GM23338 (cell line): Measurements from ENCODE around the gene COMMD7. TPM values are rescaled to one million over a fixed set of nuclear protein-coding genes. Genes with fewer than 3 reads are reported as not detected.

Experiments
- ATAC-seq: fragments of 200-7000 bp; cut with Tn5 transposase; 3 replicates; pipeline ENCODE4 v1.9.1; 2020
- DNase-seq: peaks from one replicate; pipeline ENCODE4 v3.0.0-alpha.2; 2015; ENCODE audit warnings: low spot score
- H2AFZ ChIP-seq: fragments of 200-600 bp; sonication (generic); 2 replicates; pipeline ENCODE4 v1.8.0; 2016; ENCODE audit warnings: antibody characterized with exemption, mild to moderate bottlenecking, moderate library complexity
- H3F3A ChIP-seq: fragments of 200-600 bp; sonication (generic); replicated peaks from 2 replicates; pipeline ENCODE4 v1.8.0; 2017; ENCODE audit warnings: antibody characterized with exemption, mixed run types, low read depth
- H3K27ac ChIP-seq: fragments of 200-600 bp; sonication (generic); 2 replicates; pipeline ENCODE4 v1.6.1; 2016; ENCODE audit warnings: low read depth
- H3K27me3 ChIP-seq: fragments of 200-600 bp; sonication (generic); 2 replicates; pipeline ENCODE4 v1.8.0; 2016; ENCODE audit warnings: mild to moderate bottlenecking, mixed run types, moderate library complexity; ENCODE audit not compliant: insufficient read depth
- H3K36me3 ChIP-seq: fragments of 200-600 bp; sonication (generic); 2 replicates; pipeline ENCODE4 v1.8.0; 2016; ENCODE audit warnings: mild to moderate bottlenecking; ENCODE audit not compliant: insufficient read depth
- H3K4me1 ChIP-seq: fragments of 200-600 bp; sonication (generic); 2 replicates; pipeline ENCODE4 v1.8.0; 2016; ENCODE audit warnings: mild to moderate bottlenecking, moderate library complexity; ENCODE audit not compliant: insufficient read depth
- H3K4me2 ChIP-seq: fragments of 200-600 bp; sonication (generic); 2 replicates; pipeline ENCODE4 v1.7.1; 2017; ENCODE audit warnings: mixed run types
- H3K4me3 ChIP-seq: fragments of 200-600 bp; sonication (generic); 2 replicates; pipeline ENCODE4 v1.6.1; 2016; ENCODE audit warnings: mixed run types
- H3K79me2 ChIP-seq: fragments of 200-600 bp; sonication (generic); replicated peaks from 2 replicates; pipeline ENCODE4 v1.8.0; 2017; ENCODE audit warnings: mild to moderate bottlenecking; ENCODE audit not compliant: insufficient read depth
- H3K9me2 ChIP-seq: fragments of 200-600 bp; sonication (generic); 2 replicates; pipeline ENCODE4 v1.8.0; 2017; ENCODE audit not compliant: insufficient read depth
- H4K20me1 ChIP-seq: fragments of 200-600 bp; sonication (generic); replicated peaks from 2 replicates; pipeline ENCODE4 v1.8.0; 2017; ENCODE audit warnings: mild to moderate bottlenecking; ENCODE audit not compliant: insufficient read depth
- H3K27ac Mint-ChIP-seq: 2 replicates; pipeline ENCODE4 v1.8.0; 2020; ENCODE audit warnings: inconsistent platforms, mild to moderate bottlenecking, moderate library complexity, mixed read lengths
- H3K27me3 Mint-ChIP-seq: 3 replicates; pipeline ENCODE4 v1.8.0; 2022; ENCODE audit warnings: low read depth, mild to moderate bottlenecking, moderate library complexity, mixed read lengths, inconsistent platforms; ENCODE audit not compliant: insufficient read depth, poor library complexity
- H3K36me3 Mint-ChIP-seq: 3 replicates; pipeline ENCODE4 v1.8.0; 2021; ENCODE audit warnings: low read depth, mild to moderate bottlenecking, inconsistent platforms, moderate library complexity, mixed read lengths
- H3K4me1 Mint-ChIP-seq: 3 replicates; pipeline ENCODE4 v1.8.0; 2020; ENCODE audit warnings: mild to moderate bottlenecking, inconsistent platforms, mixed read lengths
- H3K4me3 Mint-ChIP-seq: 3 replicates; pipeline ENCODE4 v1.8.0; 2021; ENCODE audit warnings: moderate library complexity, mild to moderate bottlenecking, inconsistent platforms, mixed read lengths
- H3K9me3 Mint-ChIP-seq: 3 replicates; pipeline ENCODE4 v1.8.0; 2020; ENCODE audit warnings: moderate library complexity, mild to moderate bottlenecking, inconsistent platforms, mixed read lengths
- CREB1 ChIP-seq: fragments of 250-450 bp; sonication (Bioruptor Pico); IDR thresholded peaks from 2 replicates; pipeline ENCODE4 v1.5.0; 2020; ENCODE audit warnings: low read depth, mild to moderate bottlenecking, moderate library complexity
- CTCF ChIP-seq, 2 experiments: fragments of 200-600 bp in 1 of 2; sonication (generic) in 1 of 2; conservative IDR thresholded peaks; 2 replicates each; pipeline versions ENCODE4 v1.5.1 to v1.6.1; 2016 to 2017; ENCODE audit warnings: antibody characterized with exemption in 2 of 2, low read depth in 2 of 2, mild to moderate bottlenecking in 2 of 2, moderate library complexity in 1 of 2
- ETS1 ChIP-seq: IDR thresholded peaks from 2 replicates; pipeline ENCODE4 v1.6.1; 2016; ENCODE audit warnings: antibody characterized with exemption
- EZH2 ChIP-seq: fragments of 200-600 bp; sonication (generic); IDR thresholded peaks from one replicate; pipeline ENCODE4 v1.8.0; 2017; ENCODE audit warnings: antibody characterized with exemption, mild to moderate bottlenecking, low read depth; ENCODE audit not compliant: unreplicated experiment
- EZH2phosphoT487 ChIP-seq: fragments of 200-600 bp; sonication (generic); IDR thresholded peaks from one replicate; pipeline ENCODE4 v1.8.1; 2018; ENCODE audit warnings: antibody characterized with exemption; ENCODE audit not compliant: unreplicated experiment
- NANOG ChIP-seq: IDR thresholded peaks from 2 replicates; pipeline ENCODE4 v1.6.1; 2016; ENCODE audit warnings: antibody characterized with exemption, borderline replicate concordance
- REST ChIP-seq: IDR thresholded peaks from one replicate; pipeline ENCODE4 v1.6.1; 2018; ENCODE audit warnings: antibody characterized with exemption; ENCODE audit not compliant: unreplicated experiment
- STAT1 ChIP-seq: IDR thresholded peaks from one replicate; pipeline ENCODE4 v1.6.1; 2016; ENCODE audit warnings: antibody characterized with exemption; ENCODE audit not compliant: unreplicated experiment
- ZNF114 ChIP-seq: fragments of 250-450 bp; sonication (Bioruptor Pico); IDR thresholded peaks from 2 replicates; pipeline ENCODE4 v1.5.0; 2020; ENCODE audit warnings: mild to moderate bottlenecking, moderate library complexity
- ZNF331 ChIP-seq: fragments of 250-450 bp; sonication (Bioruptor Pico); IDR thresholded peaks from 2 replicates; pipeline ENCODE4 v1.5.0; 2020; ENCODE audit warnings: low read depth, mild to moderate bottlenecking, moderate library complexity
- ZNF462 ChIP-seq: fragments of 250-450 bp; sonication (Bioruptor Pico); IDR thresholded peaks from 2 replicates; pipeline ENCODE4 v1.5.0; 2020; ENCODE audit warnings: mild to moderate bottlenecking, moderate library complexity
- polyA plus RNA-seq: library from polyadenylated mRNA; unstranded; fragments of >200 nt; fragmentation: Nextera tagmentation; extraction: Ambion mirVana; gene quantifications from 2 replicates; pipeline ENCODE4 v1.2.1, GENCODE V29; 2016
- total RNA-seq: library from RNA; depleted of rRNA; stranded (reverse); fragments of >200 nt; shearing (Covaris generic); gene quantifications from 2 replicates; pipeline ENCODE4 v1.2.3, GENCODE V29; 2014

Gene COMMD7
- total and polyA plus RNA-seq, 2 experiments from 2014 or later = 67.3 to 86.4 TPM

- Mint-ChIP-seq H3K4me3 (no peak overlapping the region), H3K9me3 (no peaks in the 10 kb centered on the region; the same call in 2 of the 3 replicates), H3K36me3 (no peaks in the 10 kb centered on the region), H3K4me1 (peaks cover 26% of the 10 kb centered on the region), H3K27ac (no peak overlapping the region; the same call in 1 of the 2 replicates), H3K27me3 (peaks cover 16% of the 10 kb centered on the region)
- Histone ChIP-seq H3K79me2 (0 out of 2 replicates have a peak, but pooled peaks cover 3% of the 10 kb centered on the region), H3K4me2 (no peak overlapping the region), H3K27me3 (no peaks in the 10 kb centered on the region), H3K36me3 (no peaks in the 10 kb centered on the region; the same call in 1 of the 2 replicates), H3K27ac (peak overlapping the region; percentile 88), H3K4me3 (no peak overlapping the region), H2AFZ (no peak overlapping the region), H3K9me2 (no peaks in the 10 kb centered on the region), H4K20me1 (no peaks in the 10 kb centered on the region; the same call in 1 of the 2 replicates), H3F3A (peaks cover 46% of the 10 kb centered on the region), H3K4me1 (peaks cover 18% of the 10 kb centered on the region)
- DNase-seq (no peak), ATAC-seq (peak; percentile 9; the same call in 1 of the 3 replicates)
- no peak for TF ChIP-seq ETS1
- TF ChIP-seq CREB1 = no peak
- TF ChIP-seq STAT1 = no peak
- no peak for TF ChIP-seq NANOG
- no peak for TF ChIP-seq ZNF462 (CRISPR knock-in tag)
- TF ChIP-seq EZH2 = no peak
- no peak for TF ChIP-seq ZNF114 (CRISPR knock-in tag)
- TF ChIP-seq EZH2phosphoT487 = no peak
- no peak for TF ChIP-seq CTCF (conservative IDR thresholded peaks at IDR 0.05; ENCODE audit: low read depth in 2 of 2)
- TF ChIP-seq REST = no peak
- TF ChIP-seq ZNF331 (CRISPR knock-in tag) = no peak
Measured at GRCh38 chr20:32685541-32686529, 57.4 kb downstream of the COMMD7 start.
